Mesothelial cell of epicardium (in vitro differentiated cells): ENCODE measurements around the gene SGK1. TPM values are rescaled to one million over a fixed set of nuclear protein-coding genes. Genes with fewer than 3 reads are reported as not detected.
"Not testable (repeated sequence)": the region's sequence is repeated elsewhere in the genome, so short reads cannot be mapped to it uniquely, and the experiment has no call there.

ENCODE experiments used
- DNase-seq, 2 experiments: peaks; one replicate each; pipeline ENCODE4 v3.0.0; 2021; ENCODE audit warnings: low spot score in 2 of 2; ENCODE audit not compliant: unreplicated experiment in 2 of 2
- H3K27ac Mint-ChIP-seq: 2 replicates; pipeline ENCODE4 v1.8.0; 2021; ENCODE audit warnings: mixed read lengths
- H3K27me3 Mint-ChIP-seq: 2 replicates; pipeline ENCODE4 v1.8.0; 2021; ENCODE audit warnings: low read depth, mixed read lengths
- H3K36me3 Mint-ChIP-seq: 2 replicates; pipeline ENCODE4 v1.8.0; 2021; ENCODE audit warnings: mixed read lengths
- H3K4me1 Mint-ChIP-seq: 2 replicates; pipeline ENCODE4 v1.8.0; 2021; ENCODE audit warnings: mixed read lengths
- H3K4me3 Mint-ChIP-seq: 2 replicates; pipeline ENCODE4 v1.8.0; 2021; ENCODE audit warnings: mild to moderate bottlenecking, moderate library complexity, mixed read lengths
- H3K9me3 Mint-ChIP-seq: 2 replicates; pipeline ENCODE4 v1.8.0; 2021; ENCODE audit warnings: mixed read lengths
- CTCF ChIP-seq: fragments of 200-600 bp; sonication (generic); IDR thresholded peaks from one replicate; pipeline ENCODE4 v1.5.0; 2021; ENCODE audit warnings: antibody characterized with exemption; ENCODE audit not compliant: unreplicated experiment
- total RNA-seq: library from RNA; stranded (reverse); gene quantifications from 3 replicates; pipeline ENCODE4 v1.2.1, GENCODE V29; 2021

Gene SGK1
- total RNA-seq, 1 donor from 2014 or later: 44.5 TPM

GRCh38 chr6:134288538-134289203 lies 29.2 kb downstream of the SGK1 start:
- H3K9me3 Mint-ChIP-seq: peaks cover 4% of the 10 kb centered on the region
- TF ChIP-seq CTCF: no peak
- no peak for DNase-seq
- H3K36me3 Mint-ChIP-seq: peaks cover 4% of the 10 kb centered on the region
- H3K27ac Mint-ChIP-seq: peak overlapping the region; percentile 65
- no peak overlapping the region for H3K4me3 Mint-ChIP-seq
- peaks cover 36% of the 10 kb centered on the region for H3K4me1 Mint-ChIP-seq
- H3K27me3 Mint-ChIP-seq: no peaks in the 10 kb centered on the region

GRCh38 chr6:134287859-134288537 lies 29.9 kb downstream of the SGK1 start:
- no peak for DNase-seq
- Mint-ChIP-seq H3K36me3 (peaks cover 4% of the 10 kb centered on the region), H3K4me3 (no peak overlapping the region), H3K9me3 (peaks cover 4% of the 10 kb centered on the region), H3K4me1 (peaks cover 29% of the 10 kb centered on the region), H3K27ac (peak overlapping the region; percentile 17), H3K27me3 (no peaks in the 10 kb centered on the region)
- TF ChIP-seq CTCF: no peak

GRCh38 chr6:134282816-134283215 lies 35.1 kb downstream of the SGK1 start:
- H3K36me3 Mint-ChIP-seq: peaks cover 3% of the 10 kb centered on the region
- no peak overlapping the region for H3K4me3 Mint-ChIP-seq
- H3K27ac Mint-ChIP-seq: no peak overlapping the region
- no peaks in the 10 kb centered on the region for H3K9me3 Mint-ChIP-seq
- TF ChIP-seq CTCF: no peak
- H3K4me1 Mint-ChIP-seq: peaks cover 2% of the 10 kb centered on the region
- no peaks in the 10 kb centered on the region for H3K27me3 Mint-ChIP-seq
- DNase-seq: no peak

- H3K4me1 Mint-ChIP-seq: no peaks in the 10 kb centered on the region
- H3K27ac Mint-ChIP-seq: no peak overlapping the region
- H3K9me3 Mint-ChIP-seq: no peaks in the 10 kb centered on the region
- peaks cover 3% of the 10 kb centered on the region for H3K36me3 Mint-ChIP-seq
- H3K27me3 Mint-ChIP-seq: no peaks in the 10 kb centered on the region
- no peak for DNase-seq
- no peak for TF ChIP-seq CTCF
- H3K4me3 Mint-ChIP-seq: no peak overlapping the region
These were observed 36.5 kb downstream of the SGK1 start for GRCh38 chr6:134281388-134281787.

- Mint-ChIP-seq H3K9me3 (no peaks in the 10 kb centered on the region), H3K36me3 (no peaks in the 10 kb centered on the region), H3K27ac (no peak overlapping the region), H3K4me1 (no peaks in the 10 kb centered on the region), H3K27me3 (peaks cover 4% of the 10 kb centered on the region), H3K4me3 (no peak overlapping the region)
- TF ChIP-seq CTCF: no peak
- no peak for DNase-seq
These were observed 39.9 kb downstream of the SGK1 start for GRCh38 chr6:134278000-134278399.

- not testable (repeated sequence) for H3K4me1 Mint-ChIP-seq, H3K36me3 Mint-ChIP-seq, H3K27me3 Mint-ChIP-seq, H3K27ac Mint-ChIP-seq, H3K9me3 Mint-ChIP-seq, DNase-seq, H3K4me3 Mint-ChIP-seq
These were observed 41.0 kb downstream of the SGK1 start for GRCh38 chr6:134276891-134277377.
